GM21825 (cell line): ENCODE results near the gene SCNN1A.
A peak's percentile ranks its signal among the peaks of the same experiment; 100 is the strongest.

Experiments
- ATAC-seq: cut with Tn5 transposase; IDR thresholded peaks from one replicate; pipeline ENCODE4 v1.9.1; 2021; ENCODE audit warnings: mild to moderate bottlenecking, moderate library complexity; ENCODE audit not compliant: unreplicated experiment

The SCNN1A gene

DNA sequence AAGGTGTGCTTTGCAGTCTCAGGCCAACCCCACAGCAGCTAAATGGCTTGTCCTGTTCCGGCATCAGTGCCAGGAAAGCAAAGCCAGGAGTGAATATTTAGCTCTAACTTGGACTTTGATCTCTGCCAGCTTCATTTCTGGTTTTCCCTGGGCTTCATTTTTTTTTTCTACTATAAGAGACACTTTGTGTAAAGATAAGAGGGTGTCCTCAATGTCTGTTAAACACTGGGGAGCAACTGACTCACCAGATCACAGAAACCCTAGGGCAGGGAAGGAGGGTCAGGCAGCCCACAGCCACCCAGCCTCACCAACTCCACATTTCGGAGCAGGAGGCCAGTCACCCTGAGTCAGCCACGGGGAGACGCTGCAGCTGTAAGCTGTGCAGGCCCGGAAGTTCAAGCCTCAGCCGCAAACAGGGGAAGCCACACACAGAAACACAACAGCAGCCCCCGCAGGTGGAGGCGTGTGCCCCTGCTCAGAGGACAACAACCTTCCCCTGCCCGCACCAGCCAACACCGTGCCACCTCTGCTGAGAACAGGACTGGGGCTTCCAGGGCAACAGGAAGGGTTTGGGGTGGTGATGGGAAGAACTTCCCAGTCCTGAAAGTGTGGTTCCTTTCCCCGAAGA is 39.8 kb downstream of the SCNN1A start:
- peak; percentile 63 for ATAC-seq

GRCh38 chr12:6334940-6335450 is 40.4 kb downstream of the SCNN1A start:
- no peak for ATAC-seq

DNA sequence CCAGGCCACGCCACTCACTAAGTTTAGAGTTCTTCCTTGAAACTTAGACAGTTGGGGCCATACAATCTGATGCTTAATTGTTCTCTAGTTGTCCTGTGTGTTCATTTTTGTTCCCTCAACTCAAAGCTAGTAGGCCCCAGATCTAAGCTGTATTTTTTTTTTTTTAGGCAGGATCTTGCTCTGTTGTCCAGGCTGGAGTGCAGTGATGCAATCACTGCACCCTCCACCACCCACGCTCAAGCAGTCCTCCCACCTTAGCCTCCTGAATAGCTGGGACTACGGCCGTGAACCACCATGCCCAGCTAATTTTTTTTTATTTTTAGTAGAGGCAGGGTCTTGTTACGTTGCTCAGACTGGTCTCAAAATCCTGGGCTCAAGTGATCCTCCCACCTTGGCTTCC is 41.0 kb downstream of the SCNN1A start:
- no peak for ATAC-seq

GRCh38 chr12:6333566-6333965 is 41.8 kb downstream of the SCNN1A start:
- no peak for ATAC-seq

DNA sequence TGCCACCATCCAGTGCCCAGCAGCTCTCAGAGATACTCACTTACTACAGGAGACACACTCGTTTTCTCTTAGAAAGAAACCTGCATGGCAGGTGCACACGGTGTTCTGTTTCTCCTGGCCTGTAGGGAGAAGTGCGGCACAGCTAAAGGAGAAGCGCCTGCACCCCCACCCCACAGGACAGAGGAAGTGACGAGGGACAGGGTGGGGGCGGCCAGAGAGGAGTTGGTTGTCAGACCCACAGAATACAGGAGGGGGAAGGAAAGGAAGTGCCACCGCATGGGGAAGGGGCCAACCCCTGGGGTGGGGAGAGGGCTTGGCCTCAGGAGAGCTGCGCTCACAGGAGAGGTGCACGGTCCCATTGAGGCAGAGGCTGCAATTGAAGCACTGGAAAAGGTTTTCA is 42.3 kb downstream of the SCNN1A start:
- no peak for ATAC-seq

GRCh38 chr12:6332459-6332858 is 42.9 kb downstream of the SCNN1A start:
- no peak for ATAC-seq

DNA sequence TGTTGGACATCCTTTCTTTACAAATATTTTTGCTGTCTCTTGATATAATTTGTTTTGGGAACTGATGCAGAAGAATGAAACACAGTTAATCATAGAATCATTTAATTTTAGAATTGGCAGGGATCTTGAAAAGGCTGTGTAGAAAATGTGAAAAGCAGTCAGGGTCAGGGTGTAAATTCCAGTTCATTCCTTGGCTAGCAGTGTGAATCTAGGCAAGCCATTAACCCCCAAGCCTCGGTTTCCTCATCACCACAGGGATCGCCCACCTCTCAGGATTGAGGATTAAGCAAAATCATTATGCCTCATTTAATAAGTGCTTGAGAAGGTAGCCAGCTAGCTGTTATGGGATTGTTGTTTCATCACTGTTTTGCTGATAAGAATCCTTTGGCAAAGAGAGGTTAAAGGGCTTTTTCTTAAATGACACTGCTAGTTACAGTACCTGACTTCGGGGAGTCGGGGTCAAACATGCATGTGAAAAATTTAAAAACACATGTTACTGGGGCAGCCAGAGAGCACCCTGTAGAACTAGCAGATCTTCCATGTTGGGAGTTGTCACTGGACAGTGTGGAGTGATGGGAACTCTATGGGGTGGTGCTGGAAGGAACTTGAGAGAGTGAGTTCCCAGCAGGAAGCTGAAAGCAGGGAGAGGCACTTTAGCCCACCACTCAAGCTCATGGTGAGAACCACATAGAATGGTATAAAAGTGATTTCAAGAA is 44.2 kb downstream of the SCNN1A start:
- no peak for ATAC-seq

DNA sequence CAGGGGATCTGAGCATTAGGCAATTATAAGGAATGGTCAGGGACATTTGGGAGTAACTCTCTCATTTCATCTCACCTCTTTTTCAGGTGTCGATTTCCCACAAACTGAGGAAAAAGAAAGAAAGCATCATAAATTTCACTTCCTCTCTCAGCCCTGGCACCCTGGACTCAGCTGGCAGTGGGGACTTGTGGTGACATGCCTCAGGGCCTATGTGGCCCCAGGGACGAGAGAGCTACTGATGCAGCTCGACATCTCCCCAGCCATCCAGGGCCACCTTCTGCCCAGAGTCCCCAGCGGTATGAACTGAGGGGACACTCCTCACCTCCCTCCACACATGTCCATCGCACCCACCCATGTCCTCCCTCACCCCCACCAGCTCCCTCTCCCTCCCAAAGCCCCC is 45.2 kb downstream of the SCNN1A start:
- ATAC-seq, result peak; percentile 66

- no peak for ATAC-seq
Observed at GRCh38 chr12:6329703-6330064, 45.7 kb downstream of the SCNN1A start.

DNA sequence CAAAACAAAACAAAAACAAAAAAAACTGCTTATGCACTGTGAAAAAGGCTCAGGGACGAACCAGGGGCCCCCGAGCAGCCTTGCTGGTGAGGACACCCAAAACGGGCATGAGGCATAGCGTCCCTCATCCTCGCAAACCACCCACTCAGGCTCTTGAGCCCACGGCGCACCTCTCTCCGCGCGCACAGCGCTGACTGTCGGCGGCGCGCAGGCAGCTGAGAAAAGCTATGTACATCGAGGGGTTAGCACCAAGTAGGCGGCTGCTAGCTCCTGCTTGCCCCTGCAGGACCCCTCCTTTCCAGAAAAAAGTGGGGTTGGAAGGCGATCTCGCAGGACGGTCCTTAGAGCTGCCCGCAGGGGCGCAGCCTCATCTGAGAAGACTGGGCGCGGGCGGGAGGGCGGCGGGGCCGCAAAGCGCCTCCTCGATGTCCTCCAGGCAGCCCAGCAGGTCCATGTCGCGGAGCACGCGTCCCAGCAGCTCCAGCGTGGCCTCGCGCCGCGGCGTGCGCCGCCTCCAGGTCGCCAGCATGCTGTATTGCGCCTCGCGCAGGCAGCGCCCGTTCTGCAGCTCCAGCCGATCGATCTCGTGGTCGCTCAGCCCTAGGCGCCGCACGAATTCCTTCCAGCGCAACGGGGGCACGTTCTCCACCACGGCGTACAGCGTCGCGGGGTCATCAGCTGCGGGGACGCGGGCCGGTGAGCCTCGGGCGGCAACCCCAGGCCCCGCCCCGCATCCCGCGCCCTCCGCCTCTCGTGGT is 46.2 kb downstream of the SCNN1A start:
- ATAC-seq, result no peak

DNA sequence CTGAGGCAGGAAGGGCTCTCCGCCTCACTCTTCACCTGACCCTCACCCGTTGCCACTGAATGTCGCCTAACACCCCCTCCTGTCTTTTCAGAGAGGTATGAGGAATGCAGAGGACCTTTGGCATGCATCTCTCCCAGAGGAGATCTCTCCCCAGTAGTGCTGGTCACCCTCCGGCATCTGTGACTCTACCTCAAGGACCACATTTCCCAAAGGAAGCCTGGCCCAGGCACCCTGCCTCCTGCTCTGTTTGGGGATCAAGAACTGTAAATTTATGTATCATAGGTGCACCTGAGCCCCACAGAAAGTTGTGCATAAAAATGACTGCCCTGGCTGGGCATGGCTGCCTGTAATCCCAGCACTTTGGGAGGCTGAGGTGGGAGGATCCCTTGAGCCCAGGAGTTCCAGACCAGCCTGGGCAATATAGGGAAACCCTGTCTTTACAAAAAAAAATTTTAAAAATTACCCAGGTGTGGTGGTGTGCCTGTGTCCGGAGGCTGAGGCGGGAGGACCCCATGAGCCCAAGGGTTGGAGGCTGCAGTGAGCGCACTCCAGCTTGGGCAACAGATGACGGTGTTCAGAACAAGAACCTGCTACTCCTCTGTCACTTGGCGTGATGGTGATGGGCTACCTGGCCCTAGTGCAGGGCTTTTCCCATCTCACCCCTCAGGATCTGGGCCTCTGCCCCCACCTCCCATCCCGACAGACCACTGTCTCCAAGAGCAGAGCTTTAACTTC is 47.2 kb downstream of the SCNN1A start:
- no peak for ATAC-seq

DNA sequence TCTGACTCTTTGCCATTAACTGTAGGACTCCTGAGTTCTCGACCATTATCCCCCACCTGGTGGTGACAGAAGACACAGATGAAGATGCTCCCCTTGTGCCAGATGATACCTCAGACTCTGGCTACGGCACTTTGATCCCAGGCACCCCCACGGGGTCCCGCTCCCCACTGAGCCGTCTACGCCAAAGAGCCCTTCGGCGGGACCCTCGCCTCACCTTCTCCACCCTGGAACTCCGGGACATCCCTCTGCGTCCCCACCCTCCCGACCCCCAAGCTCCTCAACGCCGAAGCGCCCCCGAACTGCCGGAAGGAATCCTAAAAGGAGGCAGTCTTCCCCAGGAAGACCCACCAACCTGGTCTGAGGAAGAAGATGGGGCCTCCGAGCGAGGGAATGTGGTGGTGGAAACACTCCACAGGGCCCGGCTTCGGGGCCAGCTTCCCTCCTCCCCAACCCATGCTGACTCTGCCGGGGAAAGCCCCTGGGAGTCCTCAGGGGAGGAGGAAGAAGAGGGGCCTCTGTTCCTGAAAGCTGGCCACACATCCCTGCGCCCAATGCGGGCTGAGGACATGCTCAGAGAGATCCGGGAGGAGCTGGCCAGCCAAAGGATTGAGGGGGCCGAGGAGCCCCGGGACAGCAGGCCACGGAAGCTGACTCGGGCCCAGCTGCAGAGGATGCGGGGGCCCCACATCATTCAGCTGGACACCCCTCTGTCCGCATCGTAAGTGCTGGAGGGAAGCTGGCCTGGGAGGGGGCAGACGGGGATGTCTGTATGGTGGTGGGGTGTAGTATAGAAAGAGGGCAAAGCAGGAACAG is 47.9 kb downstream of the SCNN1A start:
- ATAC-seq, result no peak

GRCh38 chr12:6326316-6327228 is 48.8 kb downstream of the SCNN1A start:
- ATAC-seq, result no peak

DNA sequence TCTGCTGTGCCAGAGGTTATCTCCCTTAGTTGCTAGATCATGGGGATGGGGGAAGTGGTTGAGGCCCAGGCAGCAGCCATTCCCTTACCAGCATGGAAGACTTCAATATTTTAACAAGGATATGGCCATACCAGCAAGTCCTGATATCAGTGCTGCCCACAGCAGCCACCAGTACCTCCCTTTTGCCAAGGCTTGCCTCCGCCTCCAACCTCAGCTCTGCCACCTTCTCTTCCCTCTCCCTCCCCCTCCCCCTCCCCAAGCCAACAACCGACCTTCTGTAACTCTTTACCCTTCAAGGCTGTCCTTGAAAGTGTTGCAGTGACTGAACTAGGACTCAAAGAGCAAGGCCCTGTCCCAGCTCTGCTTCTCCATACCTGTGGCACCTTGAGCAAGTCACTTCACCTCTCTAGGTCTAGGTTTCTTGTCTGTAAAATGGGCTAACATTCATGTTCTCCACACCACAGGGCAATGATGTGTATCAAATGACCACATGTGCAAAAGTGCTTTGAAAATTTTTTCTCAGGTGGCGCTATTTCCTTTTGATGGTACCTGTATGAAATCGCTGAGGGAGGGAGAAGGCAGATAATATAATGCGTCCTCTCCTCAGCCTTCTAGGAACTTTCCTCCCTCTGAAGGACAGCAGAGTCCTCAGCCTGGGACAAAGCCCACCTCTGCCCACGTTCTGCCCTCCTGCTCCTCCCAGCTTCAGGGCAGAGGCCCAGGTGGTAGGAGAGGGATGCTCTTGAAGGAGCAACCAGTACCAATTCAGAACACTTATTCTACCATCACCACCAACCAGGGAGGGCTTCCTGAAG is 50.2 kb downstream of the SCNN1A start:
- no peak for ATAC-seq

DNA sequence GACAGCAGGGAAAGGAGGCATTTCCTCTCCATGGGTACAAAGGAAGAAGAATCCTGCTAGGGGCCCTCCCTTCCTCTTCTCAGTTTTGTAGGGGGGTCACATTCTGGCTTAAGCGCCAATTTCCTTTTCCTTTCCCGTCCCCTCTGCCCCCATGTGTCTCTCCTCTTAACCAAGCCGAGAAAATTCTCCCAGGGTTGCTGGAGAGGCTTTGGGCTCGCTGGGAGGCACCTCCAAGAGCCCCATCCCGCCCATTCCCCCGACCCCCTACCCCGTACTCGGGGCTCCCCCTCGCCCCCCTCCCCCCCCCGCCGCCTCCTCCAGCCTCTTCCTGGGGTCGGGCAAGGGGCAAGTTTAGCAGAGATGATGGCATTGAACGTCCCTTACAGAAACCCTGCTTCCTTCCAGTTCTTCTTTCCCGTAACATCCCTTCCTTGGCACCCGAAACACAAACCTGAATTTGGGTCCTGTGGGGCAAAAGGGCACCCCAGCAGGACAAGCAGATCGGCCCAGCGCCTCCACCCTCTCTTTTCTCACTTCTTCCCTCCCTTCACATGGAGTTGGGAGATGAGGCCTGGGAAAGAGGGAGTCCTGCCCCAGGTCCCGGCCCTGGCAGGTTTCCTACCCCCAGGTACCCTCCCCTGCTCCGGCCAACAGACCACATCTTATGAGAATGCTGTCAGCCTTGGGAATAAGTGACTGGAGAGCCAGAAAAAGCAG is 51.2 kb downstream of the SCNN1A start:
- ATAC-seq, result no peak

DNA sequence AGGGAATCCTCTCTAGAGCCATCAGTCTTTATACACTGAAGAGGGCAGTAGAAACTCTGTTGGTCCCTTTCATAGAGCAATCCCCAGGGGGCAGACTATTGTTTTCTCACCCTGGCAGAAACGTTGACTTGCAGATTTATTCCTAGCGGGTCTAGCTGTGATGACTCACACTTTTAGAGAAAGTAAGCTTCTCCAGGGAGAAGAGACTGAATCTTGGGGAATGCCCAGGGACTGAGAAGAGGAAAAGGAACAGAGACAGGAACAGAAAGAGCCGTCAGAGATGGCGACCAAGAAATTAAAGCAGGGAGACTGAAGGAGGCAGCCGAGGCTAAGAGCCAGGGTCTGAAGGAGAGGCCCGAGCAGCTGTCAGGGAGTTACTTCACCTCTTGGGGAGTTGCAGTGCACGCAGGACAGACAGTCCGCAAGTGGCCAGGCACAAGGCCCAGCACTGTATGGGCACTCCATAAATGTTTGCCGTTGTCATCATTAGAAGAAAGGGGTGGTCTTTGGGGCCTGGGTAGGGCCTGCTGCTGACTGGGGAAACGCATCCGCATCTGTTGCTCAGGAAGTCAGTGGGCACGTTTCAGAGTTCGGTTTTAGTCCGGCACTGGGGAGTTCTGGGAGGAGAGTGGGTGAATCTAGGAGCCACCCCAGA is 51.9 kb downstream of the SCNN1A start:
- peak; percentile 64 for ATAC-seq

DNA sequence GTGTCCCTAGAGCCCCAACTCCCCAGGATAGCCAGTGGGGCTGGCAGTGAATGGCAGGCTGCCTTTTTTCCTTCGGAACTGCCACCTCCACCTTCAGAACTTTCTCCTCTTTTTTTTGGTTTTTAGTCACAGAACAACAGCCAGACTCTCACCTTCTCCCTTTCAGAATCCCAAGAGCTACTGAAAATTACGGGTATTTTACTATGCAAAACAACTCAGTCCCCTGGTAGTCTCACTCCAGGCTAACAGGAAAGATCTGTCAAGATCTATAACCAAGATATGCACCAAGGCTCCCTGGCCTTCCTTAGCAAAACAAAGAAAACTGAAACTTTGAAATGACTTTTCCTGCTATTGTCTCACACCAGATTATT is 52.4 kb downstream of the SCNN1A start:
- peak; percentile 37 for ATAC-seq
